SKM-1 treated with dmso at 0.1 percent for 144 hours (cell line): ENCODE measurements around the gene PCID2.

Experiments used
- DNase-seq: peaks from one replicate; lab custom pipeline; 2025; ENCODE audit not compliant: unreplicated experiment; lab: John Stamatoyannopoulos, UW

PCID2 gene

DNA sequence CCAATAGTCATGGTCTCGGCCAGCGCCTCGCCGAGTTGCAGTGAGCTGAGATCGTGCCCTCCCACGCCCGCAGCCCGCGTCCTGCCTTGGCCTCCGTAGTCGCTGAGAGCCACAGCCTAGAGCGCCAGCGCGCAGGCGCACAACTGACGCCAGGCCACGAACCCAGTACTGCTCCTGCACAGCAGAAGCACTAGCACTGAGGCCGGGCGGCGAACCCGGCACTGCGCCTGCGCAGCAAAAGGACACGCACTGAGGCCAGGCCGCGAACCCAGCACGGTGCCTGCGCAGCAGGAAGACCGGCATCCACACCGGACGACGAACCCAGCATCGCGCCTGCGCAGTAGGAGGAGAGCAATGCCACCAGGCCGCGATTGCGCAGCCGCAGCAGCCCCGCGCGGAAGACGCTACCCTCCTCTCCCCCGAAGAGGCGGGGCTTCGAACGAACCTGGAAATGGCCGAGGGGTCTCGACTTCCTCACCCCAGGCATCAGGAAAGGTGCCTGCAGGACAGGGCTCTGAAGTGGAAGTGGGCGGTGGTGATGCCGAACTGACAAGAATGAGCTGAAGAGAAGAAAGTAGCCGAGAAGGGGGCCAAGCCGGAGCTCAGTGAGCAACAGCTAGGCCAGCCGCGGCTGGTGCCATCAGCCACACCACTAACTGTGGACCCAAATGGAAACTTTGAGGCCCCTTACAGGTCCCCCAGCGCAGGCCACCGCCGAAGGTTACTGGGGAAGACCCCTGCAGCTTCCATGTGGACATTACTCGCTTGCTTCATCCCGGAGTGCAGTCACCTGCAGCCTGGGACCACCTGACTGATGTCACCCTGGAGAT is 78.3 kb downstream of the PCID2 start:
- no peak for DNase-seq

DNA sequence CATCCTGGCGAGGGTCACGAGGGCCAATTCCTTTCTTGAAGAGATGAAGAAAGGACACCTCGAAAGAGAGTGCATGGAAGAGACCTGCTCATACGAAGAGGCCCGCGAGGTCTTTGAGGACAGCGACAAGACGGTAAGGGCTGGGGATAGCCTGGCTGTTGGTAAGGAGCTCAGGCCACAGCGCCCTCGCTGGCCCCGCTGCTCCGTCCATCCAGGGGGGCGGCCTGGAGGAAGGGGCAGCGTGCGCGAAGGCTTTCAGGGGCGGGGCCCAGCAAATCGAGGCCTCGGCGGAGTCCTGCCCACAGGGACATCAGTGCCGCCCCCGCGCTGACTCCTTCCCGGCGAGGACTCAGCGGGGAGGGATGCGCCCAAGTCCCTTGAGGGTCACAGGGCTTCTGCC is 79.0 kb downstream of the PCID2 start:
- DNase-seq, result no peak
